Activated T-cell treated with anti-CD3 and anti-CD28 coated beads, Interleukin-2, amount 50 U/mL, for 24 hours (primary cell): ENCODE measurements around the gene FMNL2.
"Not testable (repeated sequence)": the region's sequence is repeated elsewhere in the genome, so short reads cannot be mapped to it uniquely, and the experiment has no call there.

Experiments
- DNase-seq: peaks from one replicate; pipeline ENCODE4 v3.0.0-alpha.2; 2020
- H3K27ac Mint-ChIP-seq: 2 replicates; pipeline ENCODE4 v1.8.0; 2020; ENCODE audit warnings: mild to moderate bottlenecking, mixed read lengths
- H3K27me3 Mint-ChIP-seq: 2 replicates; pipeline ENCODE4 v1.8.0; 2020; ENCODE audit warnings: mixed read lengths
- H3K36me3 Mint-ChIP-seq: 2 replicates; pipeline ENCODE4 v1.8.0; 2020; ENCODE audit warnings: low read depth, mixed read lengths
- H3K4me1 Mint-ChIP-seq: 2 replicates; pipeline ENCODE4 v1.8.0; 2020; ENCODE audit warnings: low read depth, mixed read lengths
- H3K4me3 Mint-ChIP-seq: 2 replicates; pipeline ENCODE4 v1.8.0; 2020; ENCODE audit warnings: mild to moderate bottlenecking, moderate library complexity, mixed read lengths
- H3K9me3 Mint-ChIP-seq: 2 replicates; pipeline ENCODE4 v1.8.0; 2020; ENCODE audit warnings: mixed read lengths

The FMNL2 gene

DNA sequence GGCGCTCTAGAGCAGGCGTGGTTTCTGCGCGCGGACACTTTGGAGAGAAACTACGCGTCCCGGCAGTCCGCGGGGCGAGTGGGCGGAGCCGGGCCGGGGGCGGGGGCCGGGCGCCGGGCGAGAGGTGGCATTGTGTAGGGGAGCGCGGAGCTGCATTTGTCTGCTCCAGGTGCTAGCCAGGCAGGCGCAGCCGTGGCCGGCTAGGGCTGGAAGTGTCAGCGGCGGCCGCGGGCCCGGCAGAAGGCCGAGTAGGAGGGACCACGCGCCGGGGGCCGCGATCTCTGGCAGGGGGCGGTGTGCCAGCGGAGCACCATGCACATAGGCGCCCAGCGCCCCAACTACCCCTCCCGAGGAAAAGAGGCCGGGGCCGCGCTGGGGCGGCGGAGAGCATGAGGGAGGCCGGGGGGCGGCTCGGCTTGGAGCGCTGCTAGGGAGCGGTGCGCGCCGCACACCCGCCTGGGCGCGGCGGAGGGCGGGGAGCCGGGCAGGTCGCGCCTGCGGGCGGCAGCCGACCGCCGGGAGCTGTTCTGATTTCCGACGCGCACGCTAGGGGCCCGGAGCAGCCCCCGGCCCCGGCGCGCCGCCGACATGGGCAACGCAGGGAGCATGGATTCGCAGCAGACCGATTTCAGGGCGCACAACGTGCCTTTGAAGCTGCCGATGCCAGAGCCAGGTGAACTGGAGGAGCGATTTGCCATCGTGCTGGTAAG, at the start of gene FMNL2:
Gene FMNL2 (plus strand): TSS at position 159 of the 710 bp plus-strand sequence.
- Mint-ChIP-seq H3K36me3 (no peaks in the 10 kb centered on the region), H3K4me3 (peak within 1 kb of the TSS; percentile 77), H3K27me3 (peaks cover 56% of the 10 kb centered on the region), H3K9me3 (no peaks in the 10 kb centered on the region), H3K4me1 (peaks cover 12% of the 10 kb centered on the region), H3K27ac (no peak within 1 kb of the TSS)
- DNase-seq: peak; percentile 68

DNA sequence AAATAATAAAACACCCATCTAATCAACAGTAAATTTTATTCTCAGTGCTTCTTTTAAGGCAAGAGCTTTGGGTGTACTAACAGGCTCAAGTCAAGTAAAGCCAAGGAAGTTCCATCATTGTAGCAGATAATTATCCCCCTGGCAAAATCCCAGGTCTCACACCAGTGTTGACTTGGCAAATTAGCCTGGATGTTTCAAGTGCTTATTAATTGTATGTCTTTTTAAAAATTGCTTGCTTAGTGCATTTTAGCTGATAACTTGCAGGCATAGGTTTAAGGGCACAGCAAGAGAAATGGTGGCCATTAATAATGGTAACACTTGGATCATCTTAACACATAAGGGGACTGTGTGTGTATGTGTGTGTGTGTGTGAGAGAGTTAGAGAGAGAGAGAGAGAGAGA, 42.0 kb upstream of the FMNL2 start:
- no peak overlapping the region for H3K27ac Mint-ChIP-seq
- no peaks in the 10 kb centered on the region for H3K4me1 Mint-ChIP-seq
- H3K9me3 Mint-ChIP-seq: no peaks in the 10 kb centered on the region
- H3K36me3 Mint-ChIP-seq: no peaks in the 10 kb centered on the region
- DNase-seq: no peak
- H3K4me3 Mint-ChIP-seq: no peak overlapping the region
- H3K27me3 Mint-ChIP-seq: peaks cover 7% of the 10 kb centered on the region

DNA sequence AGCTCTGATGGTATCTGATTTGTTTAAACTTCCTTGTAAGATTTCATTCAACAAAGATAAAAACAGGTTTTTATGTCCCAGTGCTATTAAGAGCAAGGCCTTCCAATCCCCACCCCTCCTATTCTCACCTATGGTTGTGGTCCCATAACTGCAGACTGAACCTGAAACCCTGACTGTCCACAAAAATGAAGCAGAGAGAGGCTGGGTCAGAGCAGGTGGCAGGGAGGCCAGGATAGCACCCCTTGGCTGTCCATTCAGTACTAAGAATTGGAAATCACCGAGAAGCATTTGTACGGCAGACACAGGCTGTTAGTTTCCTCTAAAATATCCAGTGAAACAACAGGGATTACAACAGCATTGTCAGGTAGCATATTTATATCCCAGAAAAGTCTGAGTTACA, 37.3 kb upstream of the FMNL2 start:
- Mint-ChIP-seq H3K27ac (no peak overlapping the region), H3K27me3 (peaks cover 22% of the 10 kb centered on the region), H3K4me3 (no peak overlapping the region), H3K9me3 (no peaks in the 10 kb centered on the region), H3K4me1 (no peaks in the 10 kb centered on the region), H3K36me3 (no peaks in the 10 kb centered on the region)
- DNase-seq: no peak

DNA sequence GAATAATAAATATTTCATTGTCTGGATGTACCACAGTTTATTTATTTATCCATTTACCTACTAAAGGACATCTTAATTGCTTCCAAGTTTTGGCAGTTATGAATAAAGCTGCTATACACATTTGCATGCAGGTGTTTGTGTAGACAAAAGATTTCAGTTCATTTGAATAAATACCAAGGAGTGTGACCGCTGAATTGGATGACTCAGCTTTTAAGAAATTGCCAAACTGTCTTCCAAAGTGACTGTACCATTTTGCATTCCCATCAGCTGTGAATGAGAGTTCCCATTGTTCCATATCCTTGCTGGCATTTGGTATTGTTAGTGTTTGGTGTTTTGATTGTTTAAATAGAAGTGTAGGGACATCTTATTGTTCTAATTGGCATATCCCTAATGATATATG, 36.2 kb upstream of the FMNL2 start:
- H3K27me3 Mint-ChIP-seq: peaks cover 29% of the 10 kb centered on the region
- no peaks in the 10 kb centered on the region for H3K9me3 Mint-ChIP-seq
- no peaks in the 10 kb centered on the region for H3K4me1 Mint-ChIP-seq

DNA sequence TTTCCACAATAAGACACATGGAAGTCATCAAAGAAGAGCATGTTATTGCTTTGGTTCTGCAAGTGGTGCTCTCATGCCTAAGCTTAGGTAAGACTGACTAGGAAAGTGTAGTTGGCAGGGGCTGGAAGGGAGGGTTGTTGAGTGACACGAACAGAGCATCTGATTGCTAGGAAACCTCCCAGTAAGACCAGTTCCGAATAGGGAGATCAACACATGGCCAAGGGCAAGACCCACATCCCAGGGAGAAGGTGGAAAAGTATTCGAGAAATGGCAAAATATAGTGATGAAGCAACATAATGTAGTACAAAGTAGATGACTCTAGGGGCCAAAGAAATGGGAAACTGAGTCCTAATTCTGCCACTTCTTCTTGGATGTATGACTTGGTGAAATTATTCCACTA, 33.8 kb upstream of the FMNL2 start:
- DNase-seq: no peak
- Mint-ChIP-seq H3K27me3 (peaks cover 22% of the 10 kb centered on the region), H3K27ac (no peak overlapping the region), H3K4me3 (no peak overlapping the region), H3K36me3 (no peaks in the 10 kb centered on the region), H3K4me1 (no peaks in the 10 kb centered on the region), H3K9me3 (no peaks in the 10 kb centered on the region)

More for the DNA sequence above, 36.2 kb upstream of the FMNL2 start:
- H3K4me3 Mint-ChIP-seq: no peak overlapping the region
- no peak overlapping the region for H3K27ac Mint-ChIP-seq
- H3K36me3 Mint-ChIP-seq: no peaks in the 10 kb centered on the region
- no peak for DNase-seq

DNA sequence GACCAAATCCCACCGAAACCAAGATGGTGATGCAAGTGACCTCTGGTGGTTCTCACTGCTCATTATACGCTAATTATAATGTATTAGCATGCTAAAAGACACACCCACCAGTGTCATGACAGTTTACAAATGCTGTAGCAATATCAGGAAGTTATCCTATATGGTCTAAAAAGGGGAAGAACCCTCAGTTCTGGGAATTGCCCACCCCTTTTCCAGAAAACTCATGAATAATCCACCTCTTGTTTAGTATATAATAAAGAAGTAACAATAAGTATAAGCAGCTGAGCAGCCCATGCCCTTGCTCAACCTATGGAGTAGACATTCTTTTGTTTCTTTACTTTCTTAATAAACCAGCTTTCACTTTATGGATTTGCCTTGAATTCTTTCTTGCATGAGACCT, 31.0 kb upstream of the FMNL2 start:
- Mint-ChIP-seq H3K27ac (no peak overlapping the region), H3K4me3 (no peak overlapping the region), H3K36me3 (no peaks in the 10 kb centered on the region), H3K9me3 (no peaks in the 10 kb centered on the region), H3K4me1 (no peaks in the 10 kb centered on the region), H3K27me3 (peaks cover 22% of the 10 kb centered on the region)
- no peak for DNase-seq

DNA sequence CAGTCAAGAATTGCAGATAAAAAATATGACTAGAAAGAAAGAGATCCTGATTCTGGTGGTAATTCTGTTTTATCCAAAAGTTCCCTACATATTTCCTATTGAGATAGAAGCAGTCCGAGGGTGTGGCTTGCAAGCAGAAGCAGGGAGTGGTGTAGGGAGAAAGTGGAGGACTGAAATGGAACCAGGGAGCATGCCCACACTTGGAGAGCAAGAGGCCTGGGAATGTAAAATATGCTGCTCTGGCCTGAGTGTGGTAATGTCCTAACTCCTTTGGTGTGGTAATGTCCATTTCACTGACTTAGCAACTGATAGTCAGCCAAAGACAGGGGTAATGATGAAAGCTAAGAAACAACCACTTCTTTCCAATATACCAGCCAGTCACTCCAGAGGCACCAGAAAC, 30.1 kb upstream of the FMNL2 start:
- no peak for DNase-seq
- Mint-ChIP-seq H3K27me3 (peaks cover 22% of the 10 kb centered on the region), H3K27ac (no peak overlapping the region), H3K4me3 (no peak overlapping the region), H3K9me3 (no peaks in the 10 kb centered on the region), H3K36me3 (no peaks in the 10 kb centered on the region), H3K4me1 (no peaks in the 10 kb centered on the region)

DNA sequence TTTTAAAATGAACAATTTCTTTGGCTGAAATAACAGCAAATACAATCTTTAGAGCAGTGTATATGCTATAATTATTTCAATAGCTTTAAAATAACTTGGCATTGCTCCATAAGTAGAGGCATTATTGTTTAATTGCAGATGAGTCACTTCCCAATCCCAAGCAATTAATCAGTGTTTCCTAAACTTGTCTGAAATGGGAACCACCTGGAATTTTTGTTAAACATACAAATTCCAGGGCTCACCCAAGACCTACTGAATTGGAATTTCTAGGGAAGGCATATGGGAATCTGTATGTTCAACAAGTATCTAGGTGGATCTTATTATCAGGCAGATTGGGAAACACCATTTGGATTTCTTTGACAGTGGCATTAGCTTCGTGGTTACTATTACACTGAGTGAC, 27.1 kb upstream of the FMNL2 start:
- Mint-ChIP-seq H3K27me3 (peaks cover 7% of the 10 kb centered on the region), H3K4me3 (no peak overlapping the region), H3K9me3 (no peaks in the 10 kb centered on the region), H3K4me1 (no peaks in the 10 kb centered on the region), H3K27ac (no peak overlapping the region), H3K36me3 (no peaks in the 10 kb centered on the region)
- no peak for DNase-seq

DNA sequence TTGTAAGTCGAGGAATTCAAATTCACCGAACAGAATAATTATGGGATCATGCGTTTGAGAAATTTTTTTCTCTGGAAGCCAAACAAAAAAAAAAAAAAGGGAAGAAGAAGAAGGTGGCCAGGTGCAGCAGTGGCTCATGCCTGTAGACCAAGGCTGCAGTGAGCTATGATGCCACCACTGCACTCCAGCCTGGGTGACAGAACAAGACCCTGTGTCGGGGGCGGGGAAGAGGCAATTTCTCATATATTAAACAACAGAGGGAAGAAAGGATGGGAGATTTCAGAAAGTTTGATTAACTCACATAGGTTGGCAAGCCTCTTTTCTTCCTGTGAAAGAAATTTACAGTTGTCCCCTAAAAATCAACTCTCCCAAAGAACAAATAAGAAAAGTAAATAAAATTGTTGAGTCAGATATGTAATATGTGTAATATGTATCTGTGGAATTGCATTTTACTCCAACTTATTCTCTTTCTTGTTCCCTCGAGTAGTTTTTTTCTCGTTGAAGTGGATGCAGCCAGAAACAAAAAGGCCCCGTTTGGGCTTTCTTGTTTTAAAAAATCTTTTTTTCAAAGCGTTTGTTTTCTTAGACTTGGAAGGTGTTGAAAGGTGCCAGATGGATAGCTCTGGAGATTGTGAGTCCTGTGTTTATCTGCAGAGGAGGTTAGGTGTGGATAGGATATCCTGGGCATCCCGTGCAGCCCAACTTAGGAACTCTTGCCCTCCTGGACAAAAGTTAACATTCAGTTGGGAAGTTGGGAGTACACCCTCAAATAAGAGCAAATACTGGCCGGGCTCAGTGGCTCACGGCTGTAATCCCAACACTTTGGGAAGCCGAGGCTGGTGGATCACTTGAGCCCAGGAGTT, 25.4 kb upstream of the FMNL2 start:
- no peaks in the 10 kb centered on the region for H3K36me3 Mint-ChIP-seq
- no peaks in the 10 kb centered on the region for H3K4me1 Mint-ChIP-seq
- no peak overlapping the region for H3K27ac Mint-ChIP-seq
- no peaks in the 10 kb centered on the region for H3K9me3 Mint-ChIP-seq
- no peak overlapping the region for H3K4me3 Mint-ChIP-seq
- no peak for DNase-seq
- no peaks in the 10 kb centered on the region for H3K27me3 Mint-ChIP-seq

DNA sequence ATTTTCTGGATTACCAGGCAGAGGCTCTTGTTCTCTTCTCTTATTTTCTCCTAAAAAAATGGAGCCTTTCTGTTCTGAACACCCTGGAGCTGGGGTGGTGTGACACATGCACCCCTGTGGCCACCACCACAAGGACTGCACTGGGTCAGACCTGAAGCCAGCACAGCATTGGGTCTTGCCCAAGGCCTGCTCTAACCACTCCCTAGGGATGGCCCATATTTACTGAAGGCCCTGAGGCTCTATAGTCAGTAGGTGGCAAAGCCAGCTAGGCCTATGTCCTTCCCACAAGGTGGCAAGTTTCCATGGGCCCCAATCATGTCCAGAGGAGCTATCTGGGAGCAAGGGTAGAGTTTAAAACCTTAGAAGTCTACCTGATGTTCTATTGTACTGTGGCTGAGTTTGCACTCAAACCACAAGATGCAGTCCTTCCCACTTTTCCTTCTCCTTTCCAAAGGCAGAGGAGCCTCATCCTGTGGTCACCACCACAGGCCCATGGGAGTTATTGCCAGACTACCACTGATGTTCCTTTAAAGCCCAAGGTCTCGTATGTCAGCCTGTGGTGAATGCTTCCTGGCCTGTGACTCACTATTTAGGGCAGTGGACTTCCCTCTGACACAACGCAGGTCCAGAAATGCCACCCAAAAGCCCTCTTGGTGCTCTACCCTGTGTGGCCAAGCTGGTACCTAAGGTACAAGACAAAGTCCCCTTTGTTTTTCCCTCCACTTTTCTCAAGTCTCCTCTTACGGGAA, 15.0 kb upstream of the FMNL2 start:
- no peaks in the 10 kb centered on the region for H3K4me1 Mint-ChIP-seq
- DNase-seq: no peak
- H3K27me3 Mint-ChIP-seq: no peaks in the 10 kb centered on the region
- peaks cover 3% of the 10 kb centered on the region for H3K9me3 Mint-ChIP-seq
- no peaks in the 10 kb centered on the region for H3K36me3 Mint-ChIP-seq
- no peak overlapping the region for H3K4me3 Mint-ChIP-seq
- H3K27ac Mint-ChIP-seq: no peak overlapping the region

DNA sequence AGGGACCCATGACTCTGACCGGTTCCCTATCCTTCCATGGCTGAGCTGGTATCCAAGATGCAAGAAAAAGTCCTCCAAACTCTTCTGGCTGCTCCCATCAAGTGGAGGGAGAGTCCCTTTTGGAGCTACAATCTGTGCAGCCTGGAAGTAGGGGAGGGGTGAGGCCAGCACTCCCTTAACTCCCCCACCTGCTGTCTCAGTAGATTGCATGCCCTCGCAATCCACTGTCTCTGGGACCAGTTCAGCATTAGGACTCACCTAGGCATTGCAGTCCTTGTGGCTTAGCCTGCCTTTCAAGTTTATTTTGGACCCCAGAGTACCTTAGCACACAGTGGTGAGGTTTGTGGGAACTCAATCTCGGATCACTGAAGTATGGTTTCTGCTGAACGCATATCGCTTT, 14.2 kb upstream of the FMNL2 start:
- Mint-ChIP-seq H3K4me1 (no peaks in the 10 kb centered on the region), H3K27ac (no peak overlapping the region), H3K4me3 (no peak overlapping the region), H3K27me3 (no peaks in the 10 kb centered on the region), H3K9me3 (peaks cover 3% of the 10 kb centered on the region), H3K36me3 (no peaks in the 10 kb centered on the region)
- no peak for DNase-seq

DNA sequence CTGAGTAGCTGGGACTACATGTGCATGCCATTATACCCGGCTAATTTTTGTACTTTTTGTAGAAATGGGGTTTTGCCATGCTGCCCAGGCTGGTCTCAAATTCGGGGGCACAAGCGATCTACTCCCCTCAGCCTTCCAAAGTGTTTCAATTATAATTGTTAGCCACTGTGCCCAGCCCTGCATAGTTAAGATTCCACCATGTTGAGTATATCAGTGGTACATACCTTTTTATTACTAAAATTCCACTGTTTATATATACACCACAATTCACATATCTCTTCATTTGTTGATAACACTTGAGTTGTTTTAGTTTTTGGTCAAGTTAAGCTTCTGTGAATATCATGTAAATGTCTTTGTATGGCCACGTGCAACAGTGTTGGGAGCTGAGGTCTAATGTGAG, 12.8 kb upstream of the FMNL2 start:
- no peaks in the 10 kb centered on the region for H3K9me3 Mint-ChIP-seq
- H3K4me1 Mint-ChIP-seq: no peaks in the 10 kb centered on the region
- DNase-seq: no peak

DNA sequence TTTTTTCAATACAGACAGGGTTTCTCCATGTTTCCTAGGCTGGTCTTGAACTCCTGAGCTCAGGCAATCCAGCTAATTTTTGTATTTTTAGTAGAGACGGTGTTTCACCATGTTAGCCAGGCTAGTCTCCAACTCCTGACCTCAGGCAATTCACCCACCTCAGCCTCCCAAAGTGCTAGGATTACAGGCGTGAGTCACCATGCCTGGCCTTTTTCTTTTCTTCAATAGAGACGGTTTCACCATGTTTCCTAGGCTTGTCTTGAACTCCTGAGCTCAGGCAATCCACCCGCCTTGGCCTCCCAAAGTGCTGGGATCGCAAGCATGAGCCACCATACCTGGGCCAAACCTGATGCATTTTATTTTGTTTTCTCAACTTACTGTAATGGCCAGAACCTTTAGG, 9.8 kb upstream of the FMNL2 start:
- H3K27ac Mint-ChIP-seq, H3K36me3 Mint-ChIP-seq, H3K4me1 Mint-ChIP-seq, DNase-seq, H3K9me3 Mint-ChIP-seq, H3K4me3 Mint-ChIP-seq: not testable (repeated sequence)
- peaks cover 11% of the 10 kb centered on the region for H3K27me3 Mint-ChIP-seq

More for the DNA sequence above, 12.8 kb upstream of the FMNL2 start:
- Mint-ChIP-seq H3K4me3 (no peak overlapping the region), H3K27ac (no peak overlapping the region), H3K27me3 (no peaks in the 10 kb centered on the region), H3K36me3 (no peaks in the 10 kb centered on the region)

DNA sequence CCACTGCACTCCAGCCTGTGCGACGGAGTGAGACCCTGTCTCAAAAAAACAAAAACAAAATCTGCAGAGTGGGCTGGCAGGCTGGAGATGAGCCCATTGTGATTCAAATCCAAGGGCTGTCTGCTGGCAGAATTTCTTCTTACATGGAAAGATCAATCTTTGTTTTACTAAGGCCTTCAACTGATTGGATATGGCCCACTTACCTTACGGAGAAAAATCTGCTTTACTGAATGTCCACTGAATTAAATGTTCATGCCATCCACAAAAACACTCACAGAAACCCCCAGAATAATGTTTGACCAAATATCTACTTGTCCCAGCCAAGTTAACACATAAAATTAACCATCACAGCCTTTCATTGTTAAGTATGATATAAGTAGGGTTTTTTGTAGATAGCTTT, 8.3 kb upstream of the FMNL2 start:
- Mint-ChIP-seq H3K27me3 (peaks cover 16% of the 10 kb centered on the region), H3K36me3 (no peaks in the 10 kb centered on the region), H3K9me3 (no peaks in the 10 kb centered on the region), H3K27ac (no peak overlapping the region), H3K4me1 (no peaks in the 10 kb centered on the region), H3K4me3 (no peak overlapping the region)
- no peak for DNase-seq

DNA sequence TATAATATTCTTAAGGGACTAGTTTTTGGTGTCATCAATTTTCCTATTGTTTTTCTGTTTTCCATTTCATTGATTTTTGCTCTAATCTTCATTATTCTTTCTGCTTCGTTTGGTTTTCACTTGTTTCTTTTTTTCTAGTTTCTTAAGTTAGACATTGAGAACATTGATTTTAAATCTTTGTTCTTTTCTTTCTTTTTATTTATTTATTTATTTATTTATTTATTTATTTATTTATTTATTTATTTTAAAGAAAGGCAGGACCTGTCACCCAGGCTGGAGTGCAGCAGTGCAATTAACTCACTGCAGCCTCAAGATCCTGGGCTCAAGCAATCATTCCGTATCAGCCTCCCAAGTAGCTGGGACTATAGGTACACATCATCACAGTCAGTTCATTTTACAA, 7.0 kb upstream of the FMNL2 start:
- no peak overlapping the region for H3K4me3 Mint-ChIP-seq
- no peak overlapping the region for H3K27ac Mint-ChIP-seq
- no peak for DNase-seq
- no peaks in the 10 kb centered on the region for H3K4me1 Mint-ChIP-seq
- H3K27me3 Mint-ChIP-seq: peaks cover 20% of the 10 kb centered on the region
- no peaks in the 10 kb centered on the region for H3K36me3 Mint-ChIP-seq
- H3K9me3 Mint-ChIP-seq: no peaks in the 10 kb centered on the region
